Amniotic epithelial cell (primary cell): ENCODE data around the gene USP35.
"Not testable (repeated sequence)": the region's sequence is repeated elsewhere in the genome, so short reads cannot be mapped to it uniquely, and the experiment has no call there.

ENCODE experiments used
- DNase-seq: peaks from one replicate; pipeline ENCODE4 v3.0.0-alpha.2; 2010; ENCODE audit warnings: low read depth

USP35 gene

GRCh38 chr11:78168539-78169477 lies 19.9 kb upstream of the USP35 start:
- peak; percentile 21 for DNase-seq

- no peak for DNase-seq
These were observed 18.3 kb upstream of the USP35 start for GRCh38 chr11:78170413-78170812.

GRCh38 chr11:78170874-78171549 lies 17.7 kb upstream of the USP35 start:
- DNase-seq = no peak

- DNase-seq = no peak
These were observed 16.8 kb upstream of the USP35 start for GRCh38 chr11:78171951-78172350.

- DNase-seq = not testable (repeated sequence)
These were observed 12.9 kb upstream of the USP35 start for GRCh38 chr11:78175862-78176261.

- no peak for DNase-seq
These were observed 12.0 kb upstream of the USP35 start for GRCh38 chr11:78176605-78177141.

- no peak for DNase-seq
These were observed 11.5 kb upstream of the USP35 start for GRCh38 chr11:78177216-78177615.

GRCh38 chr11:78179459-78180071 lies 9.2 kb upstream of the USP35 start:
- DNase-seq = no peak

GRCh38 chr11:78180751-78181150 lies 8.0 kb upstream of the USP35 start:
- DNase-seq = no peak

GRCh38 chr11:78181185-78181584 lies 7.5 kb upstream of the USP35 start:
- DNase-seq = peak; percentile 70

GRCh38 chr11:78187366-78188285 lies 1.1 kb upstream of the USP35 start:
- peak; percentile 47 for DNase-seq

GRCh38 chr11:78189174-78189724 lies 530 bp downstream of the USP35 start:
- DNase-seq = no peak

- no peak for DNase-seq
These were observed 1.1 kb downstream of the USP35 start for GRCh38 chr11:78189851-78190250.

GRCh38 chr11:78190374-78190773 lies 1.7 kb downstream of the USP35 start:
- no peak for DNase-seq

- DNase-seq = no peak
These were observed 2.3 kb downstream of the USP35 start for GRCh38 chr11:78190871-78191538.

GRCh38 chr11:78192223-78192719 lies 3.6 kb downstream of the USP35 start:
- DNase-seq = no peak

- DNase-seq = no peak
These were observed 4.2 kb downstream of the USP35 start for GRCh38 chr11:78192911-78193351.

GRCh38 chr11:78193806-78194205 lies 5.1 kb downstream of the USP35 start:
- DNase-seq = no peak

- DNase-seq = no peak
These were observed 5.8 kb downstream of the USP35 start for GRCh38 chr11:78194490-78194889.

- peak; percentile 42 for DNase-seq
These were observed 7.3 kb downstream of the USP35 start for GRCh38 chr11:78195917-78196560.
